DMS153 (cell line): ENCODE results near the gene TRMT61A.
"Not testable (repeated sequence)": the region's sequence is repeated elsewhere in the genome, so short reads cannot be mapped to it uniquely, and the experiment has no call there.

Source experiments
- DNase-seq: peaks from one replicate; lab custom pipeline; 2025; lab: John Stamatoyannopoulos, UW

Gene TRMT61A

DNA sequence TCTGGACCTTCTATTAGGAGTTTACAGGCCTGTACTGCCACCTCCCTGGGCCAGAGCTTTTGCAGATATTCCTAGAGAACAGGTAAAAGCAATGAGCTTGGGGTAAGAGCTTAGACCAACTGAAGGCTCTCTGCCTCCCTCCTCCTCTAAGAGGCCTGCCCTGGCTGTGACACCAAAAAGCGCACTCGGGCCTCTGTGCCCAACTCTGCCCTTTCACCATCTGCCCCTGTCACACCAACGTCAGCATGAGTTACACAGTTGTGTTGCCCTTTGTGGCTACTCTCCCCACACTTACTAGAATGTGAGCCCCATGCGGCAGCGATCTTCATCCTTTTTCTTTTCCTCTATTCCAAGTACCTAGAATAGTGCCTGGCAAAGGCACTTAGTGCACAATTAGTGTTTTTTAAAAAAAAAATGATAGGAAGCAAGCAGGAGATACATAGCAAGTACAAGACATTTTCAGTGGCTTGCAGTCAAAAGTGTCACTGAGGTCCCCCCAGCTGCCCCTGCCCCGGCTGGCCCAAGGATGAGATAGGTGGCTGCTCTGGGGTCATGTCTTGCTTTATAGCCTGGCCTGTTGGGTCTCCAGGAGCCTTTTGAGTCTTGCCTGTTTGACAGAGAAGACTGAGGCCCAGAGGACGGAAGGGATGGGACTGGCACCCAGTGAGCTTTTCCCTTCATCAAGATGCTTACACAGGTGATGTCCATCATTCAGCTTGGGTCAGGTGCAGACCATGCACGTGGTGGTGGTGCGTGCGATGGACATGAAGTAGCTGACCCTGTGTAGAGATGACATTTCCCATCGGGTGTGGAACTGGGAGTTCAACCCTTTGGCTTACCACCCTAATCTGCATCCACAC lies 18.9 kb upstream of the TRMT61A start:
- DNase-seq = no peak

DNA sequence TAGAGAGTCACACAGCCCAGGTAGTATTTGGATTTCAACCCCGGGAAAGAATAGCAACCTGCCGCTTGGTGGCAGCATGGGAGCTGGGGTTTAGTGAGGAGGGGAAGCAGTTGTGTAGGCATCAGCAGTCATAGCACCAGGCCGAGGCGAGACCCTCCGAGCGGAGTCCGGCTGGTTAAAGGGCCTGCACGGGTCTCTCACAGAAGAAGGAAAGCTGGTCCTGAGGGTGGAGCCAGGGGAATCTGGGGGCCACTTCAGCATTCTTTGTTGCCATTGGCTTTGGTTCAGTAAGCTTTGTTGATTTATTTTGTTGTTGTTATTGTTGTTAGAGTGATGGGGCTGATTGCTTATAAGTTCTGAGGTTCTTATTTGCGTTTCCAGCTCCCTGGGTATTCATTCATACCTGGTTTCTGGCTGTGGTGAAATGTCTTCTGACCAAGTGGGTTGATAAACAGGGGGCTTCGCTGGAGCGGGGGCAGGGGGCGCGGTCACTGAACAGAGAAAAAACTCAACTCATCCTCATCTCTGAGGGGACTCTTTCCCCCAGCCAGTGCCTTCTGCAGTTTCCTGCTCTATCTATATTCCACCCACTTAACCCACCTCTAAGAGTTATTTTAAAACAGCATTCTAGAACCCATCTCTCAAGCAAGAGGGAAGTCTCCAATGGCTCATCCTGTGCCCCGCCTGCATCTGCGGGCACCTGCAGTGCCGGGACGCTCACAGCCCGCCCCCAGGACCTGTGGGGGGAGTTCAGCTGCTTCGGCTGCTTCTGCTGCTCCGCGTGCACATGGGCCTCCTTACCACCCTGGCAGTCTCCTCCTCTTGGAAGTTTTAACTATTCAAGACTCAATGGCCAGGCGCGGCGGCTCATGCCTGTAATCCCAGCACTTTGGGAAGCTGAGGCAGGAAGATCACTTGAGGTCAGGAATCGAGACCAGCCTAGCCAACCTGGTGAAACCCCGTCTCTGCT lies 18.0 kb upstream of the TRMT61A start:
- no peak for DNase-seq

- not testable (repeated sequence) for DNase-seq
Observed at GRCh38 chr14:103512180-103512579, 16.8 kb upstream of the TRMT61A start.

GRCh38 chr14:103512701-103513611 lies 16.0 kb upstream of the TRMT61A start:
- DNase-seq = peak; percentile 38

GRCh38 chr14:103514596-103515421 lies 14.2 kb upstream of the TRMT61A start:
- DNase-seq = no peak

GRCh38 chr14:103516426-103517173 lies 12.4 kb upstream of the TRMT61A start:
- DNase-seq = no peak

DNA sequence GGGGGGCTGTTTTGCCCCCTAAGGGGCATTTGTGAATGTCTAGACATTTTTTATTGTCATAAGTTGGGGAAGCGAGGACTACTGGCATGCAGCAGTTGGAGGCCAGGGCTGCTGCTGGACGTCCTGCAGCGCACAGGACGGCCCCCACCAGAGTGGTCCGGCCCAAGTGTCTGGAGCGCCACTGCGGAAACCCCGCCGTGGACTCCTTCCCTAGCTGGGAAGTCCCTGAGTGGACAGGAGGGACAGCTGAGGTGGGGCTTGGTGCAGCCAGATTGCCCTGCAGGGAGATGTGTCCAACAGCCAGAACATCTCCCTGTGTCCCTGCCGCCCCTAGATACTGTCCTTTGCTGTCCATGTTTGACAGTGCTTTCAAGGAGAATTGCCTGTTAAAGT lies 11.8 kb upstream of the TRMT61A start:
- no peak for DNase-seq

DNA sequence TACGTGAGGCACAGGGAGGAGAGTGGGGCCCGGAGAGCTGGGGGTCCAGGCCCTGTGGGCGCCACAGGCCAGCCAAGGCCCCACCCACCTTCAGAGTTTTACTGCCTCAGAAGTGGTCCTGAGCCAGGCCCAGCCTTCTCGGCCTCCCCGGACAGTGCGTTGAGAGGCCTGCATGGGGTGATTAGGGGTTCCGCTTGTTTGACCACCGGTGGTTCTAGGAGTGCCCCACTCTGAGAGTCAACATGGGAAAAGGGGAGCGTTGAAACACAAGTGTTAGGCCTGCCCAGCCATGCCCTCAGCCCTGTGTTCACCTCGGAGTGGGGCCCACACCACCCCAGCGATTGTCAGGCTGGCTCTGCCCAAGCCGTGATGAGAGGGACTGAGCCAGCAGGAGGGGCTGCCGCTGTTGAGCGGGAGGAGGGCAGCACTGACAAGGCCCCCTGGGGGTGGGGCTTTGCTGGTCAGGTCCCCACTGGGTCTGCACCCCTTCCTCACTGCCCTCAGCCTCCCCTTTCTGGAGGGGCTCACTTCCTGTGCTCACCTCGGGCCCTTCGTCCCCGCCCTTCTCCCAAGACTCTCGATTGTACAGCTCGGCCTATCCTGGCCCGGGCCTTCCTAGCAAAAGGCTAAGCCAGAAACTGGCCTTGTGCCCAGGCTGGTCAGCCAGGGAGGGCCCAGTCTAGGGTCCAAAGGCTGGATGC lies 11.1 kb upstream of the TRMT61A start:
- DNase-seq = no peak

DNA sequence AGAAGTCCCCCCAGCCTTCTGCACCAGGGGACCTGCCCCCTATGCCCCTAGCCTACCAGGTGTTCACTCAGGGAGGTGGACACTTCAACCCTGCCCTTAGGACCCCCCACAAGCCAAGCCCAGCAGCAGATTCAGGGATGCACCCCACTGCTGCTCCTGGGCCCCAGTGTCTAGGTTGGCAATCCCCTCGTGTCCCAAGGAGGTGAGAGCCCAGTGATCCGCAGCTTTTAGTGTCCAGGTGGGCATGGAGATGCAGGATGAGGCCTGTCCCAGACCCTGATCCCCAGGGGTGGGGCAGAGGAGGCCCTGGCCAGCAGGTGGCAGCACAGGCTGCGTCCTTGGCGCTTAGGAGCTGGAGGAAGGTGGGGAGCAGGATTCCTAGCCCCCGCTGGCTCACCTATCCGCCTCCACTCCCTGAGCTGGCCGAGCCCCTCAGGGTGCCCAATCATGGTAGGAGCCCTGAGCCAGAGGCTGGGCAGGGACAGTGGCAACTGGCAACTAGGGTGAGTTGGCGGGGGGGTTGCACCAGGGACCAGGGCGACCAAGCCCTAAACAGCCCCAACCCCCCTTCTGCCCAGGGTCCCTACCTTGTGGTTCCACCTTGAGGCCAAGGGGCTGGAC lies 10.5 kb upstream of the TRMT61A start:
- no peak for DNase-seq

GRCh38 chr14:103519043-103519836 lies 9.8 kb upstream of the TRMT61A start:
- no peak for DNase-seq

GRCh38 chr14:103519837-103520212 lies 9.2 kb upstream of the TRMT61A start:
- no peak for DNase-seq

DNA sequence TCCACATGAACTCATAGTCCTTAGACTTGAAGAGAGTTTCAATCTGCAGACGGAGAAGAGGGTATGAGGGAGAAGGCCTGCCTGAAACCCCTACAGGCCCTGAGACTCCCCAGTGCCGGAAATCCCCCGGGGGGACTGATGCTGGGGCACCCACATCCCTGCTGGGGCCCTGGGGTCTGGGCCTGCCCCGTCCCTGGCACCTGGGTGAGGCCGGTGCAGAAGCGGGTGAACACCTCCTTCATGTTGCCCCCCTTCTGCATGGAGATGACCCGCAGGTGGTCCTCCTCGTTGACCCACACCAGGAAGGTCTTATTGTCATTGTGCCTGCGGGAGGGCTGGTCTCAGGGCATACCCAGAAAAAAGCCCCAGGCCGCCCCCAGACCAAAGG lies 8.7 kb upstream of the TRMT61A start:
- no peak for DNase-seq

DNA sequence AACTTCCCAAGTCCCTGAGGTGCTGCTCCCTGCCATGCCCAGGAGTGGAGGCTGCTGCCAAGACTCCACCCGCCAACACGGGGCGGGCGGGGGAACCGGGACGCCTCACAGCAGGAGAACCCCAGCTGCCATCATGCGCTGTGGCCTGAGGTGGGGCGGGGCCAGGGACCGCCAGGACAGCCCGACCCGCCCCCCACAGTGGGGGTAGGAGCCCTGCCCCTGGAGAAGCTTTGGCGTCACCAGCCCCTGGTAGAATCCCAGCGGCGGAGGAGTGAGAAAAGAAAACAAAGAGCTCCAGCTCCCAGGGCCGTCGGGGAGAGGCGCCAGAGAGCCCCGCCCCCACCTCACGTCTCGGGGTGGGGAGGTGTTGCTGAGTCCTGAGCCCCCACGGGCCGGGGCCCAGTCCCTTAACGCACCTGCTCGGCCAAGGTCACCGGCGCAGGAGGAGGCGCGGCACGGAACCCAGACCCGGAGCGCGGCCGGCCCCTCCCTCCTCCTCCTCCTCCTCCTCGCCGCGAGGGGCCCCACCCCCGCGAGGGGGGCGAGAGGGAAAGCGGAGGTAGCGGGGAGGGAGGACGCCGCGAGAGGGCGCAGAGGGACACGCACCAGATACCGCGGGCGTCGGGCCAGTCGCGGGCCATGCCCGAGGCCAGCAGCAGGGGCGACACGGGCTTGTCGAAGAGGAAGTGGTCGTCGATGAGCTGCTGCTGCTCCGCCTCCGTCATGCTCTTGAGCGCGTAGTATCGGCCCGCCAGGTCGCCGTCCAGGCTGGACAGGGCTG lies 8.1 kb upstream of the TRMT61A start:
- DNase-seq = peak; percentile 35

DNA sequence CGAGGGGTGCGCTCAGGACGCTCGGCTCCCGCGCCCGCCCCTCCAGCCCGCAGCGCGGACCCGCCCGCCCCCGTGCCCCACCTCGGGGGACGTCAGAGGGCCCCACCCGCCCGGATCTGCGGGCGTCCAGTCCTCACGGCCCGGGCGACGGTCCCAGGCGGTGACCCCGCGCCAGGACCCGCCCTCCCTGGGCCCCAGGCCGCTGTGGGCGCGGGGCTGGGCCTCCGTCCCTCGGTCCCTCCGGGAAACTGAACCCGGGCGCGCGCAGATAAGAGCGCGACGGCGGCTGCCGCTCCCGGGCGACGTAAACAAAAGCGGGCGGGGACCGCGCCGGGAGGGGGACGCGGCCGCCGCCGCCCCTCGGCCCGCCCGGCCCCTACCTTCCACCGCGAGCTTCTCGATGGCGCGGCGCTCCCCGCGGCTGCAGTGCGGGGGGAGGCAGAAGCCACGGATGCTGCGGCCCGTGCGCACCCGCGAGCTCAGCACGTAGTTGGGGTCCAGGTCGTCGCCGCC lies 7.5 kb upstream of the TRMT61A start:
- no peak for DNase-seq

DNA sequence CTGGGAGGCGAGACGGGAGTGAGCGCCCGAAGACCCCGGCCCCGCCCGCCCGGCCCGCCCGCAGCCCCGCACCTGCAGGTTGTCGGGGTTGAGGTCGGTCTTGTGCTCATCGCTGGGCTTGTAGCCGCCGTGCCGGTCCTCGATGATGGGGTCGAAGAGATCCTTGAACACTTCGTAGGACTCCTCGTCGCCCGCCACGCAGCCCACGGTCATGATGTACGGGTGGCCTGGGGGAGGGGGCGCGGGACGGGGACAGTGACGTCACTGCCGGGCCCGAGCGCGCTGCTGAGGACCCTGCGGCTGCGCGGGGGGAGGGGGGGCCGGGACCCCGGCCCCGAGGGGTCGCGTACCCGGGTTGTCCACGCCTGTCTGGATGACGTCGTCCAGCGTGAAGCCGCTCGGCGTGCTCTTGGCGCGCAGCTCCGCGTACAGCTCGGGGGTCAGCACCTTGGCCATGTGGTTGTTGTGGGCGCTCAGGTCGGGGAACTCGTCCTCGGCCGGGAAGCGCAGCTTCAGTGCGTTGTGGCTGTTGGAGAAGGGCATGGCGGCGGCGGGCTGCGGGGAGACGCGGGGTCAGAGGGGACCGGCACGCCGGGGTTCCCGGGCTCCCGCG lies 6.9 kb upstream of the TRMT61A start:
- DNase-seq = no peak

GRCh38 chr14:103522649-103523574 lies 6.1 kb upstream of the TRMT61A start, which contains the start of gene CKB:
CKB (minus strand) TSS chr14:103522830; CDS start chr14:103522493, 337 bp downstream.
- DNase-seq = peak; percentile 43
